Upper lobe of right lung (tissue), 1 donor: ENCODE measurements around the gene CBFA2T3. TPM values are rescaled to one million over a fixed set of nuclear protein-coding genes. Genes with fewer than 3 reads are reported as not detected.

Experiments used
- ATAC-seq: fragments of 200-7000 bp; cut with Tn5 transposase; one replicate; pipeline ENCODE4 v1.9.1; 2020; ENCODE audit warnings: mild to moderate bottlenecking, moderate library complexity
- DNase-seq: peaks from one replicate; pipeline ENCODE4 v3.0.0-alpha.2; 2020
- H3K27ac ChIP-seq: fragments of 200-600 bp; one replicate; pipeline ENCODE4 v1.8.0; 2022
- H3K27me3 ChIP-seq: fragments of 200-600 bp; one replicate; pipeline ENCODE4 v1.8.0; 2022; ENCODE audit warnings: mild to moderate bottlenecking
- H3K36me3 ChIP-seq: fragments of 200-600 bp; one replicate; pipeline ENCODE4 v1.8.0; 2022
- H3K4me1 ChIP-seq: fragments of 200-600 bp; one replicate; pipeline ENCODE4 v1.8.0; 2022
- H3K4me3 ChIP-seq: fragments of 200-600 bp; one replicate; pipeline ENCODE4 v1.8.0; 2022; ENCODE audit warnings: mild to moderate bottlenecking
- H3K9me3 ChIP-seq: fragments of 200-600 bp; one replicate; pipeline ENCODE4 v1.8.0; 2022
- CTCF ChIP-seq: fragments of 200-600 bp; IDR thresholded peaks from one replicate; pipeline ENCODE4 v1.8.0; 2022; ENCODE audit warnings: antibody characterized with exemption
- intact Hi-C: fragments of 100-400 bp; cut with DNase I; formaldehyde crosslinking; loops from one replicate; pipeline ENCODE4 v1.11.0; 2022
- total RNA-seq: library from RNA; stranded (reverse); fragmentation: NEBNext Ultra II Directional; extraction: Animal tissue kit (Norgen Biotek cat#: 25700); gene quantifications from one replicate; pipeline ENCODE4 v1.2.1, GENCODE V29; 2021
- donor health status: DM: no; HTN: yes; CAD: no; lungs with severe emphysema.

The CBFA2T3 gene
- total RNA-seq, 1 donor from 2014 or later, result 19.0 TPM

GRCh38 chr16:88905563-88905962 is 71.4 kb downstream of the CBFA2T3 start:
- intact Hi-C loops, result no loop called here
- H3K27me3 ChIP-seq, result no peaks in the 10 kb centered on the region
- no peak for TF ChIP-seq CTCF
- H3K4me1 ChIP-seq, result peaks cover 5% of the 10 kb centered on the region
- no peak overlapping the region for H3K4me3 ChIP-seq
- peaks cover 5% of the 10 kb centered on the region for H3K36me3 ChIP-seq
- ATAC-seq (no peak), DNase-seq (no peak)
- H3K9me3 ChIP-seq, result no peaks in the 10 kb centered on the region
- H3K27ac ChIP-seq, result no peak overlapping the region

GRCh38 chr16:88904676-88905365 is 72.2 kb downstream of the CBFA2T3 start:
- intact Hi-C loops, result no loop called here
- TF ChIP-seq CTCF, result no peak
- DNase-seq (no peak), ATAC-seq (no peak)
- Histone ChIP-seq H3K27ac (no peak overlapping the region), H3K9me3 (no peaks in the 10 kb centered on the region), H3K4me3 (no peak overlapping the region), H3K27me3 (no peaks in the 10 kb centered on the region), H3K36me3 (peaks cover 5% of the 10 kb centered on the region), H3K4me1 (no peaks in the 10 kb centered on the region)

GRCh38 chr16:88903267-88903666 is 73.7 kb downstream of the CBFA2T3 start:
- peaks cover 5% of the 10 kb centered on the region for H3K36me3 ChIP-seq

GRCh38 chr16:88902744-88903143 is 74.3 kb downstream of the CBFA2T3 start:
- Histone ChIP-seq H3K4me1 (no peaks in the 10 kb centered on the region), H3K9me3 (no peaks in the 10 kb centered on the region), H3K27me3 (no peaks in the 10 kb centered on the region), H3K36me3 (peaks cover 5% of the 10 kb centered on the region), H3K27ac (no peak overlapping the region), H3K4me3 (no peak overlapping the region)
- ATAC-seq, result no peak
- no peak for DNase-seq
- intact Hi-C loops, result no loop called here
- TF ChIP-seq CTCF, result no peak

More at GRCh38 chr16:88903267-88903666, 73.7 kb downstream of the CBFA2T3 start:
- H3K27me3 ChIP-seq, result no peaks in the 10 kb centered on the region
- TF ChIP-seq CTCF, result no peak
- ATAC-seq (no peak), DNase-seq (no peak)
- intact Hi-C loops, result no loop called here
- no peaks in the 10 kb centered on the region for H3K9me3 ChIP-seq
- H3K27ac ChIP-seq, result no peak overlapping the region
- no peak overlapping the region for H3K4me3 ChIP-seq
- H3K4me1 ChIP-seq, result no peaks in the 10 kb centered on the region

GRCh38 chr16:88901718-88902337 is 75.2 kb downstream of the CBFA2T3 start:
- H3K27me3 ChIP-seq, result no peaks in the 10 kb centered on the region
- no peak for DNase-seq
- H3K9me3 ChIP-seq, result no peaks in the 10 kb centered on the region
- no peak for TF ChIP-seq CTCF
- no peaks in the 10 kb centered on the region for H3K4me1 ChIP-seq
- peaks cover 5% of the 10 kb centered on the region for H3K36me3 ChIP-seq
- H3K4me3 ChIP-seq, result no peak overlapping the region
- no peak for ATAC-seq
- no peak overlapping the region for H3K27ac ChIP-seq
- intact Hi-C loops, result no loop called here
